Fibroblast of skin of back (primary cell): ENCODE results near the gene AHSA1. TPM values are rescaled to one million over a fixed set of nuclear protein-coding genes. Genes with fewer than 3 reads are reported as not detected.
"Not testable (repeated sequence)": the region's sequence is repeated elsewhere in the genome, so short reads cannot be mapped to it uniquely, and the experiment has no call there.

Experiments
- DNase-seq: peaks from one replicate; pipeline ENCODE4 v3.0.0-alpha.2; 2013
- polyA plus RNA-seq, 2 experiments: library from polyadenylated mRNA; unstranded; fragments of 120-200 nt; gene quantifications; one replicate each; pipeline ENCODE4 v1.2.1, GENCODE V29; 2013; ENCODE audit not compliant: insufficient read length in 2 of 2

AHSA1 gene
- 166 TPM for polyA plus RNA-seq (2013, experiment 1 of 2; ENCODE audit: insufficient read length)
- 118 TPM for polyA plus RNA-seq (2013, experiment 2 of 2; ENCODE audit: insufficient read length)

DNA sequence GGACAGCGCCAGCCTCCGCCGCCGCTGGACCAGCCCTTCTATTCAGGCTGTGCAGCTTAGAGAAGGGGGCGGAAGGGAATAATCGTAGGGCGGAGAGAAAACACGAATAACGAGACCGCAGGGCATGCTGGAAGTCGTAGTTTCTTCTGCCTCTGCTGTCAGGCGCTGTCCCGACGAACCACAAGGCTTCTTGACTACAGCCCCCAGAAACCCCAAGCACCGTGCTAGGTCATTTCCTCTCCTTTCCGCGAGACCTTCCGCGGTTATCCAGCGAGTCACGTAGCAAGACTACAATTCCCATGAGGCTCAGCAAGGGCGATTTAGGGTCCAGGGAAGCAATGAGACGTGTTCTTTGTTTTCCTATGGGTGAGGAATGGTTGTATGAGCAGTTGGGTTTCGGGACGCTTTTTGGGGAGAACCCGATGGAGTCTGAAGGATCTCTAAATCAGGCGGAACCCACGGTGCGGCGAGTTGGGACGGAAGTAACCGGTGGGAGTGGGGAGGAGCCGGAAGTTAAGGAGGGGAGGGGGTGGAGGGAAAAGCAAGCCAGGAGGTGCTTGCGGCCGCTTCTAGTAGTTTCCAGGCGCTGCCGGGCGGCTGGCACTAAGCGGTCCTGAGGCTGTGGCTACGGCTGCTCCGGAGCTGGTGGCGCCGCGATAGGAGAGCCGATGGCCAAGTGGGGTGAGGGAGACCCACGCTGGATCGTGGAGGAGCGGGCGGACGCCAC, at the start of gene AHSA1, which contains the start of gene VIPAS39:
AHSA1 (plus strand) TSS at position 572 of the 727 bp plus-strand sequence; CDS start at position 669, 97 bp downstream.
VIPAS39 (minus strand) TSS at position 80 of the 727 bp plus-strand sequence. CDS start 3,499 bp downstream, outside the sequence.
- DNase-seq = peak; percentile 99

DNA sequence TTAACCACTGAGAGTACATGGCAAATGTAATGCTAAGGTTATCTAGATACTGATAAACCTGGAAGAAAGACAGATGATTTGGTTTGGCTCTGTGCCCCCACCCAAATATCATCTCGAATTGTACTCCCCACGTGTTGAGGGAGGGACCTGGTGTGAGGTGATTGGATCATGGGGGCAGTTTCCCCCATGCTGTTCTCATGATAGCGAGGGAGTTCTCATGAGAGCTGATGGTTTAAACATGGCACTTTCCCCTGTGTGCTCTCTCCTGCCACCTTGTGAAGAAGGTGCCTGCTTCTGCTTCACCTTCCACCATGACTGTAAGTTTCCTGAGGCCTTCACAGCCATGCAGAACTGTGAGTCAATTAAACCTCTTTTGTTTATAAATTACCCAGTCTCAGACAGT, 48.8 kb upstream of the AHSA1 start:
- DNase-seq = no peak

DNA sequence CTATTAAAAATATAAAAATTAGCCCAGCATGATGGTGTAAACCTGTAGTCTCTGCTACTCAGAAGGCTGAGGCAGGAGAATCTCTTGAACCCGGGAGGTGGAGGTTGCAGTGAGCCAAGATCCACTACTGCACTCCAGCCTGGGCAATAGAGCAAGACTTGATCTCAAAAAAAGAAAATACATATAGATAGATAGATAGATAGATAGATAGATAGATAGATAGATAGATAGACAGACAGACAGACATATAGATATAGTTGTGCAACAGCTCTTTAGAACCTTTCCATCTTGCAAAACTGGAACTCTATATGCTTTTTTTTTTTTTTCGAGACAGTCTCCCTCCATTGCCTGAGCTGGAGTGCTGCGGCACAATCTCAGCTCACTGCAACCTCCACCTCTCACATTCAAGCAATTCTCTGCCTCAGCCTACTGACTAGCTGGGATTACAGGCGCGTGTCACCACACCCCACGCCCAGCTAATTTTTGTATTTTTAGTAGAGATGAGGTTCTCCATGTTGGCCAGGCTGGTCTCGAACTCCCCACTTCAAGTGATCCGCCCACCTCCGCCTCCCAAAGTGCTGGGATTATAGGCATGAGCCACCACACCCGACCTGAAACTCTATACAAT, 42.4 kb upstream of the AHSA1 start:
- DNase-seq = not testable (repeated sequence)

DNA sequence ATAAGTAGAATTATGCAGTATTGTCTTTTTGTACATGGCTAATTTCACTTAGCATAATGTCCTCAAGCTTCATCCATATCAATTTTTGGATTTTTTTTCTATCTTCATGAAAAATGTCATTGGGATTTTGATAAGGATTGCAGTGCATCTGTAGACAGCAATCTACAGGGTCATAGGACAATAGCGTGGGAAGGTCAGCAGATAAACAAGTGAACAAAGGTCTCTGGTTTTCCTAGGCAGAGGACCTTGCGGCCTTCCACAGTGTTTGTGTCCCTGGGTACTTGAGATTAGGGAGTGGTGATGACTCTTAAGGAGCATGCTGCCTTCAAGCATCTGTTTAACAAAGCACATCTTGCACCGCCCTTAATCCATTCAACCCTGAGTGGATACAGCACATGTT, 41.8 kb upstream of the AHSA1 start:
- not testable (repeated sequence) for DNase-seq

DNA sequence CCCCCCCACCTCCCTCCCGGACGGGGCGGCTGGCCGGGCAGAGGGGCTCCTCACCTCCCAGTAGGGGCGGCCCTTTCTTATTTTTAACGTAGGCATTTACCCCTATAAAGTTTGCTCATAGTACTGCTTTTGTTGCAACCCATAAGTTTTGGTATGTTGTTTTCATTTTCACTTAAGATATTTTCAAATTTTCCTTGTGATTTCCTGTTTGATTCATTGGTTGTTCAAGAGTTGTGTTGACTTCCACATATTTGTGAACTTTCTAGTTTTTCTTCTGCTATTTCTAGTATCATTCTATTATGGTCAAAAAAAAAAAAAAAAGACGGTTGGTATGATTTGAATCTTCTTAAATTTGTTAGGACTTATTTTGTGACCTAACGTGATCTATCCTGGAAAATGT, 41.1 kb upstream of the AHSA1 start:
- no peak for DNase-seq

DNA sequence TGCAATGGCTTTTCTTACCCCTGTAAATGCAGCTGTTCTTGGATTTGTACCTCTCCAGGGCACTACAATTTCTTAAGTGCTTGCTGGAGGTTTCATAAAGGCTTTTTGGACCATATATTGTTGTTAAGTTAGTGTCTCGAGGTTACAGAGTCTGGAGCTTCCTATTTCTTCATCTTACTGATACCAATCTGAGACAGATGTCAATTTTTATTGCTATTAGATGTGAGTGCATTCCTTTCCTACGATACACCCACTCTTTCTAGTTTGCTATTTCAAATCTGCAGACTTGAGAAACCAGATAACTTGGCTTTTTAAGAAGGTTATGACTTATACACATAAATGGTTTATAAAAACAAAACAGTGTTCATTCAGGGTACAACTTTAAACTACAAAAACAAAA, 36.7 kb upstream of the AHSA1 start:
- DNase-seq = peak; percentile 12

DNA sequence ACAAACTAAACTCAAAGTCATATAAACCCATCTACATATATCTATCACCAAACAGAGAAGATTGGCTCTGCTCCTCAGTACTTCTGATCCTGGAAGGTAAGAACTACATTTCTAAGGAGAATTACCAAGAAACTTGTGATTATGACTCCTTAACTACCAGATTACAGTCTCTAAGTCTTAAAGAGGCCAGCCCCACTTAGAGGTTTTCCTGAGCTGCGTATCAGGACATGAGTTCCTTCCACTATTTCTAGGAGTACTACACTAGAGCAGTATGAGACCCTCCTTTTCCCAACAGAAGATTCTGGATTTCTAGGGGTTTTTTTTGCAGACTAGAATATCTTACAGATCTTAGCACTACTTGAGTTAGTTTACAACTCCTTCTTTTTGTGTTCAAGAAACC, 34.5 kb upstream of the AHSA1 start, which contains the start of gene NOXRED1:
NOXRED1 (minus strand) TSS at position 101 of the 400 bp plus-strand sequence. CDS start 634 bp downstream, outside the sequence.
- DNase-seq = no peak

DNA sequence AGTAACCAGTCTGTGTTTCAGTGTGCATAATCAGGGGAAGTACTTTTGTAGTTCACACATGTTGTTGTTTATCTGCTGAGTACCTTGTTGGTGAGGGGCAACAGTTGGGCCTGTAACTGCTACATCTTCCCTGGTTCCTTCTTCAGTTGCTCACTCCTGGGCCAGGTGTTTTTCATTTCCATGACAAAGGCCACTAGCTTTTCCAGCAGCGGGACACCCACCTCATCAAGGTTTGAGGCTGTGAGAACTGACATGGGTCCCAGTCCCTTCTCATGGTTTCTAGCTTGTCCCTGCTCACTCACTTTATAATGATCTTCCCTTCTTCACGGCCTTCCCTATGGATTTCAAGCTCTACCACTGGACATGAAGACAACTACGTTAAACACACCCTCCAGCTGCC, 33.0 kb upstream of the AHSA1 start:
- DNase-seq = no peak

DNA sequence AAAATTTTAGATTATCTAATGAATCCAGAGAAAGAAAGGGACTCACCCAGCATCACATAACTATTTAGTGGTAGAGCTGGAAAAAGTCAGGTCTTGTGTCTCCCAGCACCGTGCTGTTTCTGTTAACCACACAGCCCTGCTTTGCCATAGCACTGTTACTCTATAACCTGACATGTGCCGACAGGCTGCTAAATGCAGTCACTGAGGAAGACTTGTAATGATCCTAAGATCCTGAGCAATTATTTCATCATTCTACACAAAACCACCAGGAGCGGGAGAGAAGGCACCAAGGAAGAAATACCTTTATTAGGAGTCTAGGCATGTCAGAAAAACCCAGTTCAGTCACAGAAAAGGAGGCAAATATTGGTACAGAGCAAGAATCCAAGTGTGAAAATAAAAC, 31.5 kb upstream of the AHSA1 start:
- DNase-seq = no peak

DNA sequence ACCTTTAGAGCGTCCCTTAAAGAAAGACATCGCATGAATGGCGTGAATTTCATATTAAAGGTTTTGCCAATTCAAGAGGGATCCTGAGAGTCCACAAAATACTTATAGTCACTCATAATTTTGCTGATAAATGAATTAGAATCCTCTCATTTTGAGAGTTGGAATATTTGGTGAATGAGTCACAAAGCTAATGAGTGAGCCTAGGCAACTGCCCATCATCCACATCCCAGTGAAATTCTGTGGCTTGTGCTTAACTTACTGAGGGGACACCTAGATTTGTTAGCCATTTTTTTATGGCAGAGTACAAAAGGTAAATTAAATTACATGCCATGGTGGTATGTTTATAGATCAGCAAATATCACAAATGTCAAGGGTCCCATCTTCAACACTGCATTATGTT, 21.9 kb upstream of the AHSA1 start:
- peak; percentile 5 for DNase-seq

DNA sequence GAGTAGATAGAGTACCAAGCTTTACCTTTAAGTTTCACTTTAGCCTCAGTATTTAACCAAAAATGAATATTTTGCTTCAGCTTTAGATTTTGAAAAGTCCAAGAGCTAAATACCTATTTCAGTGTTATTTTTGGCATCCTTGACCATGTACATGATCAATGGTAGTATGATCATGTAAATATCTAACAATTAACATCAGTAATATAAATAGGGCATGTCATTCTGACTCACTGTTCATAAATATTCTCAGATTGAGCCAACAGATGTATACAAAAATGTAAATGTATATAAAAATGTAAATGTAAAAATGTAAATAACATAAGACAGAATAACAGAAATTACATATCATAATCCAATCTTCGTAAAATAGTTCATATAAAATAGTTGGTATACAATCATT, 19.3 kb upstream of the AHSA1 start:
- no peak for DNase-seq

DNA sequence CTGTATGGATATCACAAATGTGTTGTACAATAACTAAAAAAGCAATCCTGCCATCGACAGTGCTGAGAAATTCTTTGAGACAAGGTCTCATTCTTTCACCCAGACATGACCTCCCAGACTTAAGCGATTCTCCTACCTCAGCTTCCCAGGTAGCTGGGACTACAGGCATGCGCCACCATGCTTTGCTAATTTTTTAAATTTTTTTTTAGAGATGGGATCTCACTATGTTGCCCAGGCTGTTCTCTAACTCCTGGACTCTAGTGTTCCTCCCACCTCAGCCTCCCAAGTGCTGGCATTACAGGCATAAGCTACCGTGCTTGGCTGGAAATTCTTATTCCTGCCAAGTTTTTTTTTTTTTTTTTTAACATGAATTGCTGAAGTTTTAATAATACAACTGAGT, 18.0 kb upstream of the AHSA1 start:
- no peak for DNase-seq

DNA sequence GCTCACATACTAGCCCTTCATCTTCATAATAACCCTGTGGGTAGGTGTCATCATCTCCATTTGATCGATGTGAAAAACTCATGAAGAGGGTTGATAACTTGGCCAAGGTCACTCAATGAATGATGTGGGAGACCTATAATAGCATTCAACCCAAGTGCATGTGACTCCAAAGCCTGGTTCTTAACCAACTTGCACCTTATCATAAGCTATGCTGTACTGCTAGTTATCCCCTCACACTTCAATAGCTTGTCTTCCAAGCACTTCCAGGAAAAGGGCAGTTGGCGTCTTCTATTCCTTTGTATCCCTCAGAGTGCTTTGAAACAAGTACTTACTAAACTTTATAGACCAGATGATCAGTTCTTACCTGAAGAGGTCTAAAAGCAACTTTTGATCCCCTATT, 15.7 kb upstream of the AHSA1 start:
- no peak for DNase-seq

DNA sequence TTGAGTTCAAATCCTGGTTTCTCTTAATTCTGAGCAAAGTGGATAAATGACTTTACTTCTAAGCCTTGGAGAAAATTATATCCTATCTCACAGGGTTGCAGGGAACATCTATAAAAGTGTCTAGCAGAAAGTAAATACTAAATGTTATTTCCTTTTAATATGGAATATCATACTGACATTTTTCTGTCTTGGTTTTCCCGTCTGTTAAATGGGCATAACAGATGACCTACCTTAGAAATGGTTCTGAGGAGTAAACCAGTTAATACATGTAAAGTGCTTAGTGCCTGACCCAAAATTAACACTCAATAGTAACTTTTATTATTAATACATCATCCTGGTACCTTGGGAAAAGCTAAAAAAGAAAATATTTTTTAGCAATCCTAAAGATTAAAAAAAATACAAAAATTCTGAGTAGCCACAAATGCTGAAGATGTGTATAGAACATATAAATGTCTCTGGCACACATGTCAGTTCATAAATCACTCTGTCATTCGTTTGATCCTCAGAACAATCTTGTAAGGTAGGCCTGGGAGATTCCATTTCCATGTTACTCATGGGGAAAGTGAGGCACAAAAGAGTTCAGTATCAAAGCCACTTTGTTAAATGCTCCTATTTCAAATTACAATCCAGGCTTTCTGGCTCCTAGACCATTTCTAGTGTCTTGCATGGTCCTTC, 1.8 kb upstream of the AHSA1 start:
- DNase-seq = no peak

DNA sequence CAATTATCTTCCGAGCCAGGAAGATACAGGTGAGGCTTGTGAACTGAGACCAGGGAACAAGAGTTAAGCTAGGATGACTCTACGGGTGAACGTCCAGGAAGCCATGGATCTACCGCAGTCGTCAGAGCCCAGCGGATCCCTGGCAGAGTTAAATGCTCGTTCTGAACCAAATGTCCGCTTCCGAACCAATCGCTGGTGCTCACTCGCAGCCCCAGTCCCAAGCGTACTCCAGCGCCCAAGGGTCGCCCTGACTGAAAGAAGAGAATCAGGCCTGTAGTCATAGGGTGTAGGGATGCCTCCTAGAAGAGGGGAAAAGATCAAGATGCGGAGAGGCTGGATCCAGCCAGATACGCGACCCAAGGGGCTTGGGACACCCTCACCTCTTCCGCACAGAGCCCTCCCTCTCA, 775 bp upstream of the AHSA1 start:
- no peak for DNase-seq

DNA sequence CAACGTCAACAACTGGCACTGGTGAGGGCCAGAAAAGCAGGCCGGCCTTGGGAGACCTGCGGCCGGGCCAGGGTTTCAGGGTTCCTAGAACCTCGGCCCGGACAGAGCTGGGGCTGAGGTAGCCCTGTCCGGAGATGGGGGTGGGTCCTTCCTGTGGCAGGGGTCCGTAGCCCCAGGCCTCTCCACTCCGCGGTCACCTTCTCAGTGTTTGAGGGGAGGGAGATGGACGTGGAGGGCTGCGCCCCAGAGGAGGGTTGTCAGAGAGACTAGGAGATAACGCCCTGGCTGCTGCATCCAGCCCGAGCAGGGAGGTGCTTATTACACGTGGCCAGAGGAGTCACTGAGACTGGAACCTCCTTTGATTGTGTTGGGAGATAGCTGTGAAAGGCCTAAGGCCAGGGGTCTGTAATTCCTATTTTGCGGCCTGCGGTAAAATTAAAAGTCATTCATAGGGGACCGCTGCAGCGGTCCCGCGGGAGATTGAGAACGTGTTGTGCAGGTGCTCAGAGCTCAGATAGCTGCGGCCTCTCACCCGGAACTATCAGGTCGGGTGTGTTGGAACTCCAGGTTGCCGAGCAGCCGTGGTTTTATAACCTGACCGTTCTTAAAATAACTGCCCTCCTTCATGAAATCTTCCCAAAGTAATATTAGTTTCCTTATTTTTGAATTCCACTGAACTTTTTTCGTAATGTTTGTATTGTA, 507 bp downstream of the AHSA1 start:
- DNase-seq = peak; percentile 23

DNA sequence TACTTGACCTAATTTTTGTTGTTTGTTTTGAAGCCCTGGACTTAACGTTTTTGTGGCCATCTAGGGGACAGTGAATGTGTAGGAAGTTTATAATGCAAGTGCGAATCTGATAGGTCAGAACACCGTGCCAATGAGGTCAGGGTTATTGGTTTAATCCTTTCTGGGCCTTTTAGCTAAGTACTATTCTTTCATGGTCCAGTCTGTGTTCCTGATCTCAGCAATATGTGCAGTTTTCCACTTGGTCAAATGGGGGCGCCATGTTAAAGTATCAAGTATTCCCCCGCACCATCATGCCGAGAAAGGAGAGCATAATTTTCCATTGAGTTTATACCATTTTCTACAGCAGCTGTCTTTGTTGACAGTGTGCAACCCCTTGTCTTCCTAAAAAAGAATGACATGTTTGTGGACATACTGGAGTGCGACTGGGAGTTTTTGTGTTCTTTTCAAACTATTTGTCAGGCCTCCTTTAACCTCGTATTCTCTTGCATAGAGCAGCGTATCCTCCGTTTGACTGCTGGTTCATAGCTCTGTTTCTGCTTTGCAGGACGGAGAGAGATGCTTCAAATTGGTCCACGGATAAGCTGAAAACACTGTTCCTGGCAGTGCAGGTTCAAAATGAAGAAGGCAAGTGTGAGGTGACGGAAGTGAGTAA, 1.3 kb downstream of the AHSA1 start:
- peak; percentile 69 for DNase-seq

DNA sequence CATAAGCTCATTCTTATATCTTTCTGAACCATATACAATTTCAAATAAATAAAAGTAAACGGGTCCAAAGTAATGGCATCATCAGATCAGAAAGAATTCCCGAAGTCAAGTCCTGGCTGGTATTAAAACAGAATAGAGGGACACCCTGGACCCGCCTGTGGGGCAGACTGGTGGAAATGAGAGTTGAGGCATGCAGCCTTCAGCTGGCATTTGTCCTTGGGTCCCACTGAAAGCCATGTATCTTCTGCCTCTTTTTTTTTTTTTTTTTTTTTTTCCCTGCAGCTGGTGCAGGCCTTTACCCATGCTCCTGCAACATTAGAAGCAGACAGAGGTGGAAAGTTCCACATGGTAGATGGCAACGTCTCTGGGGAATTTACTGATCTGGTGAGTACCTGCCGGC, 9.9 kb downstream of the AHSA1 start:
- no peak for DNase-seq

DNA sequence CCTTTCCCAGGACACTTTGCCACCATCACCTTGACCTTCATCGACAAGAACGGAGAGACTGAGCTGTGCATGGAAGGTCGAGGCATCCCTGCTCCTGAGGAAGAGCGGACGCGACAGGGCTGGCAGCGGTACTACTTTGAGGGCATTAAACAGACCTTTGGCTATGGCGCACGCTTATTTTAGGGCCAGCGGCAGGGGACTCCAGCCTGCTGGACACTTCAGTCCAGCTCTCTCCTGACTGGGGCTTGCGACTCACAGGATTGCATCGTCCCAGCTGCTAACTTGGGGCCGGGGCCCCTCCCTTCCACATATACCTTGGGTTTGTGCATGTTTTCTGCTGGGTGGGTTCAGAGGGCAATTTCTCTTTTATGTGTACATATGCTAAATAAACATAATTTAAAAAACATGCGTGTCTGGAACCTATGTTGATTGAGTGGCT, 11.2 kb downstream of the AHSA1 start:
- no peak for DNase-seq

DNA sequence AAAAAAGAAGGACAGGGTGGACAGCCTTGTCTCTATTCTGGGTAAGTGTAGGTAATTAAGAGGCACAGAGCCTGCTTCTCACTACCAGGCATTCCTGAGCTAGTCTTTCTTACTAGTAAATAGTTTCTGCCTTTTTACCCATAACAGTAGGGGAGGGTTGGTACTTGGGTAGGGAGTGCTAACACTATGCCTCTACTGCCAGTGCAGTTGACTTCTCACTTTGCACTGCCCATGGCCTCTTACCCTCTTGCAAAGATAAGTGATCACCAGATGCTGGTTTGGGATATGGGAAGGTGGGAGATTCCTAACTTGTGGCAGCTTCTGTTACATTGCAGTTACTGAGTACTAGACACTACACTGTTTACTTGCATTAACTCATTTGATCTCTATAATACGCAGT, 11.6 kb downstream of the AHSA1 start:
- no peak for DNase-seq

DNA sequence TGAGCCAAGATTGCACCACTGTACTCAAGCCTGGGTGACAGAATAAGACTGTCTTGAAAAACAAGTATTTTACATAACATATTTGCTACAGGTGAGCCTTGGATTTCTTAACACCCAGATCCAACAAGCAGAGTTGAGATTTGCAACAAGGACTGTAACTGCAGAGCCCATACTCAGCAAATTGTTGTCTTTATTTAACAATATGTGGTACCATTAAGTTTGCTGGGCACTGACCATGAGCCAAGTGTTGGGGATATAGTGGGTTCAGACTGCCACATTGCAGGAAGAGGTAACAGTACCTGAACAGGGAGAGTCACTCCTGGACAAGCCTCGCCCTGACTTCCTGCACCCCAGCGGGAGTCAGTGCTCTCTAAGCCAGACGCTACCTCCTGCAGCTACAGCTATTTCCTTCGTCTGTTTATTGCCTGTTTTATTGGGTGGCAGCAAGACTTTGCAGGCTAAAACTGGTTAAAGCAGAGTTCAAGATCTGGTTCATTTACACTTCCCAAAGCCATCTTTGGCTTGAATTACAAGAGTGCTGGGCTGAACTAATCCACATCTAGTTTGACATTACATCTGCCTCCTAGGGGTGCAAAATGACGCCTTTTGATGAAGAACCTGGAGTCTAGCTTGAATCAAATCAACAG, 12.5 kb downstream of the AHSA1 start:
- DNase-seq = no peak

DNA sequence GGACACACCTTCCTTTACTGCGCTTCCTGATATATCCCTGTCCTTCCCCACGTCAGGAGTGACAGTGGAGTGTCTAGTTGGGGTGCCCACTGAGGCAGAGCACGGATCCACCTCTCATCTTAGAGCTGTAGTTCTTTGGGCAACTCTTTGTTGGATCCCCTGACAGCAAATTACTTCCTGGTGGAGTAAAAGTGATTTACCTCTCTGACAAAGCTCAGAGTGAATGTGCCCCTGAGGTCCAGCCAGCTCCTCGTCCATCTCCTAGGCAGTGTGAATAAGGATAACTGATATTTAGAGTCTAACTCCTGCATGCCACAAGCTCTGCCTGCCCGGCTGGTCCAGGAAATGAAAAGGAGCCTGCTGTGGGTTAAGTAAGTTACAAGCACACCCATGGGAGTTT, 16.0 kb downstream of the AHSA1 start:
- DNase-seq = no peak
